K562 (cell line): Measurements from ENCODE around the gene BNC2. TPM values are rescaled to one million over a fixed set of nuclear protein-coding genes. Genes with fewer than 3 reads are reported as not detected.

Experiments
- ATAC-seq: fragments of 200-7000 bp; cut with Tn5 transposase; 3 replicates; pipeline ENCODE4 v1.9.1; 2020; ENCODE audit warnings: moderate library complexity
- BruUV-seq: library from RNA; stranded (reverse); fragments of 400-500 nt; replicated peaks from 2 replicates; lab custom pipeline; 2021; lab: Mats Ljungman, UMichigan
- CTCF ChIA-PET: fragments of 300-600 bp; formaldehyde crosslinking; extraction: SDS; loops from one replicate; lab custom pipeline; 2021; ENCODE audit warnings: low intra/inter-chr PET ratio; lab: Yijun Ruan, JAX
- POLR2A ChIA-PET: fragments of 300-600, 350-650 bp; sonication (Branson Sonifier 250); formaldehyde crosslinking; extraction: SDS; loops from one replicate; lab custom pipeline; 2021; ENCODE audit warnings: antibody characterized with exemption, inconsistent platforms; lab: Yijun Ruan, JAX
- DNase-seq, 4 experiments: peaks; one replicate each; pipeline versions ENCODE4 v3.0.0 to v3.0.0-alpha.2; 2011 to 2018; ENCODE audit warnings: low spot score in 3 of 4, mixed read lengths in 3 of 4; ENCODE audit errors: extremely low read depth in 1 of 4
- FAIRE-seq: peaks from 2 replicates; lab custom pipeline; 2011; peaks lifted over from hg19 to GRCh38; lab: Jason Lieb, UNC
- H2AFZ ChIP-seq: 2 replicates; pipeline ENCODE4 v1.6.0; 2011; ENCODE audit warnings: low read depth, low read length, control low read depth, inconsistent platforms
- H3K27ac ChIP-seq: fragments of 200-600 bp; 3 replicates; pipeline ENCODE4 v1.8.0; 2011; ENCODE audit warnings: low read depth, mild to moderate bottlenecking, control low read depth, inconsistent platforms, low read length, moderate library complexity, mixed read lengths; ENCODE audit errors: extremely low read depth
- H3K27me3 ChIP-seq, 2 experiments: fragments of 300-600 bp in 1 of 2; 2 replicates in 1 of 2; 3 replicates in 1 of 2; pipeline versions ENCODE4 v1.6.0 to v1.8.0; 2011; ENCODE audit warnings: inconsistent platforms in 2 of 2, low read length in 2 of 2, mild to moderate bottlenecking in 1 of 2, mixed read lengths in 1 of 2, moderate library complexity in 1 of 2; ENCODE audit not compliant: control insufficient read depth in 2 of 2, insufficient read depth in 2 of 2
- H3K36me3 ChIP-seq: fragments of 300-600 bp; 3 replicates; pipeline ENCODE4 v1.8.0; 2011; ENCODE audit warnings: mild to moderate bottlenecking, low read length, inconsistent platforms; ENCODE audit not compliant: control insufficient read depth, insufficient read depth
- H3K4me1 ChIP-seq, 2 experiments: fragments of 200-600 bp in 1 of 2; replicated peaks in 1 of 2; 2 replicates in 1 of 2; 3 replicates in 1 of 2; pipeline versions ENCODE4 v1.5.1 to v1.8.0; 2011; ENCODE audit warnings: inconsistent platforms in 2 of 2, low read length in 2 of 2, mild to moderate bottlenecking in 1 of 2, mixed read lengths in 1 of 2, moderate library complexity in 1 of 2; ENCODE audit not compliant: control insufficient read depth in 2 of 2, insufficient read depth in 2 of 2
- H3K4me2 ChIP-seq: 2 replicates; pipeline ENCODE4 v1.6.1; 2011; ENCODE audit warnings: low read length, control low read depth, inconsistent platforms, mixed read lengths; ENCODE audit not compliant: insufficient read depth
- H3K4me3 ChIP-seq: fragments of 200-600 bp; sonication (generic), shearing (Covaris generic); 2 replicates; pipeline ENCODE4 v1.5.1; 2016; ENCODE audit warnings: control low read depth, inconsistent platforms
- H3K79me2 ChIP-seq: fragments of 200-600 bp; 3 replicates; pipeline ENCODE4 v1.8.0; 2011; ENCODE audit warnings: low read length, inconsistent platforms; ENCODE audit not compliant: control insufficient read depth, insufficient read depth
- H3K9ac ChIP-seq, 2 experiments: 2 replicates each; pipeline versions ENCODE4 v1.6.0 to v1.6.1; 2011; ENCODE audit warnings: low read depth in 2 of 2, low read length in 2 of 2, control low read depth in 1 of 2, inconsistent platforms in 1 of 2, mild to moderate bottlenecking in 1 of 2, mixed read lengths in 1 of 2; ENCODE audit not compliant: insufficient read depth in 1 of 2
- H3K9me1 ChIP-seq: one replicate; pipeline ENCODE4 v1.6.0; 2011; ENCODE audit warnings: inconsistent platforms, mild to moderate bottlenecking, low read length, moderate library complexity; ENCODE audit not compliant: control insufficient read depth, insufficient read depth
- H3K9me3 ChIP-seq: replicated peaks from 2 replicates; pipeline ENCODE4 v1.5.1; 2011; ENCODE audit warnings: low read depth, low read length, inconsistent platforms; ENCODE audit not compliant: control insufficient read depth, insufficient read depth
- H4K20me1 ChIP-seq: replicated peaks from 2 replicates; pipeline ENCODE4 v1.6.1; 2011; ENCODE audit warnings: low read length, inconsistent platforms, mixed read lengths; ENCODE audit not compliant: control insufficient read depth, insufficient read depth
- CBFB ChIP-seq: sonication (generic); formaldehyde crosslinking; IDR thresholded peaks from 2 replicates; pipeline ENCODE4 v1.4.0; 2020; ENCODE audit warnings: mild to moderate bottlenecking, missing genetic modification reagents
- IRF2 ChIP-seq: sonication (generic); formaldehyde crosslinking; IDR thresholded peaks from 2 replicates; pipeline ENCODE4 v1.8.1; 2022; ENCODE audit warnings: mild to moderate bottlenecking, missing genetic modification reagents
- MECOM ChIP-seq: fragments of 250-450 bp; sonication (Bioruptor Pico); IDR thresholded peaks from 2 replicates; pipeline ENCODE4 v1.8.0; 2022; ENCODE audit warnings: inconsistent platforms
- POLR3A ChIP-seq: IDR thresholded peaks from 2 replicates; pipeline ENCODE4 v1.6.1; 2011; ENCODE audit warnings: borderline replicate concordance, mild to moderate bottlenecking, moderate library complexity; ENCODE audit not compliant: insufficient read length, insufficient read depth; ENCODE audit errors: extremely low read depth
- PURB ChIP-seq: sonication (generic); formaldehyde crosslinking; IDR thresholded peaks from 2 replicates; pipeline ENCODE4 v1.9.0; 2021; ENCODE audit warnings: low read depth, mild to moderate bottlenecking, missing genetic modification reagents
- RUNX1 ChIP-seq: sonication (generic); IDR thresholded peaks from 2 replicates; pipeline ENCODE4 v1.6.1; 2016; ENCODE audit warnings: antibody characterized with exemption, low read depth
- SMAD3 ChIP-seq: fragments of 450-650 bp; formaldehyde crosslinking; conservative IDR thresholded peaks from 2 replicates; pipeline ENCODE4 v1.4.0; 2020; ENCODE audit warnings: mild to moderate bottlenecking
- ZBTB12 ChIP-seq: fragments of 250-450 bp; sonication (Bioruptor Pico); IDR thresholded peaks from 2 replicates; pipeline ENCODE4 v1.4.0; 2020
- ZNF143 ChIP-seq: sonication (generic); formaldehyde crosslinking; IDR thresholded peaks from 2 replicates; pipeline ENCODE4 v1.9.0; 2022; ENCODE audit warnings: mild to moderate bottlenecking, missing genetic modification reagents
- ZNF165 ChIP-seq: fragments of 250-450 bp; sonication (Bioruptor Pico); IDR thresholded peaks from 2 replicates; pipeline ENCODE4 v1.4.0; 2020; ENCODE audit warnings: borderline replicate concordance
- ZNF232 ChIP-seq: sonication (generic); formaldehyde crosslinking; IDR thresholded peaks from 2 replicates; pipeline ENCODE4 v1.8.0; 2022; ENCODE audit warnings: mild to moderate bottlenecking, missing genetic modification reagents
- ZNF24 ChIP-seq: fragments of 450-650 bp; IDR thresholded peaks from 2 replicates; pipeline ENCODE4 v1.6.1; 2016
- WGBS: fragments of 100-300 bp; shearing (Covaris generic); methylation state at CpG from one replicate; pipeline ENCODE4 v1.1.6; 2016; ENCODE audit warnings: low coverage, mixed read lengths; ENCODE audit not compliant: insufficient coverage; ENCODE audit errors: missing lambda C conversion rate; 5-methylcytosine and 5-hydroxymethylcytosine counted together
- in situ Hi-C: fragments of 300-500 bp; cut with MboI; formaldehyde crosslinking; loops from 4 replicates; pipeline ENCODE4 v1.15.0; 2018; ENCODE audit warnings: inconsistent platforms, mixed read lengths
- intact Hi-C: fragments of 100-400 bp; cut with micrococcal nuclease; formaldehyde crosslinking; loops from 2 replicates; pipeline ENCODE4 v1.14.2; 2022
- polyA plus RNA-seq, 8 experiments: library from polyadenylated mRNA; depleted of rRNA in 4 of 8; stranded (reverse) in 5 of 8; unstranded in 3 of 8; fragments of >200 nt; fragmentation: Nextera tagmentation in 2 of 8; fragmentation: Illumina TruSeq in 1 of 8; extraction: Ambion mirVana in 2 of 8; extraction: Trizol in 1 of 8; gene quantifications; 2 replicates each; pipeline versions ENCODE4 v1.2.1 to v1.2.3, GENCODE V29; 2011 to 2014; ENCODE audit warnings: inconsistent platforms in 1 of 8, missing spikeins in 1 of 8
- total RNA-seq, 7 experiments: library from RNA; depleted of rRNA in 6 of 7; stranded (reverse); fragments of >200 nt in 6 of 7; fragmentation: Illumina TruSeq in 2 of 7; extraction: Trizol in 2 of 7; gene quantifications; 2 replicates each; pipeline versions ENCODE4 v1.2.1 to v1.2.3, GENCODE V29; 2011 to 2021; ENCODE audit warnings: low replicate concordance in 1 of 7

The BNC2 gene
- total and polyA plus RNA-seq, 9 of the 15 experiments (the other 6 are each of a cell fraction or from before 2014, with no cell fraction given) = not detected

GRCh38 chr9:16653491-16654399 is 216.7 kb downstream of the BNC2 start (continued):
- no peak for TF ChIP-seq MECOM
- no peak for TF ChIP-seq IRF2 (CRISPR knock-in tag)
- TF ChIP-seq ZNF24 = no peak
- no peak for TF ChIP-seq PURB (CRISPR knock-in tag)
- TF ChIP-seq ZNF143 (CRISPR knock-in tag) = no peak
- TF ChIP-seq ZNF165 (CRISPR knock-in tag) = no peak
- no peak for TF ChIP-seq RUNX1

GRCh38 chr9:16652582-16652981 is 217.9 kb downstream of the BNC2 start:
- CTCF ChIA-PET = no interaction called here
- intact Hi-C loops = no loop called here
- no peaks in the 10 kb centered on the region for H3K9me3 ChIP-seq
- no peaks in the 10 kb centered on the region for H3K36me3 ChIP-seq
- POLR2A ChIA-PET = no interaction called here
- WGBS = 0% methylated on average over 4 of the region's 4 CpGs
- FAIRE-seq = no peak
- no peaks in the 10 kb centered on the region for H3K9me1 ChIP-seq
- no peak overlapping the region for H3K4me3 ChIP-seq
- H3K9ac ChIP-seq = no peak overlapping the region
- no peaks in the 10 kb centered on the region for H3K4me1 ChIP-seq
- in situ Hi-C loops = no loop called here
- H3K79me2 ChIP-seq = no peaks in the 10 kb centered on the region
- BruUV-seq = no TSS peak
- ATAC-seq = no peak
- H3K4me2 ChIP-seq = no peak overlapping the region
- H4K20me1 ChIP-seq = no peaks in the 10 kb centered on the region
- no peak overlapping the region for H2AFZ ChIP-seq
- no peaks in the 10 kb centered on the region for H3K27me3 ChIP-seq
- H3K27ac ChIP-seq = no peak overlapping the region
- no peak for DNase-seq
- TF ChIP-seq ZBTB12 = no peak
- TF ChIP-seq SMAD3 (CRISPR knock-in tag) = no peak
- TF ChIP-seq POLR3A = no peak
- TF ChIP-seq CBFB = no peak
- TF ChIP-seq ZNF232 (CRISPR knock-in tag) = no peak
